GM04503 (cell line): ENCODE results near the gene FXYD7.
"Not testable (repeated sequence)": the region's sequence is repeated elsewhere in the genome, so short reads cannot be mapped to it uniquely, and the experiment has no call there.

Source experiments
- DNase-seq: peaks from one replicate; pipeline ENCODE4 v3.0.0-alpha.2; 2012; ENCODE audit warnings: low read depth

The FXYD7 gene, protein sequence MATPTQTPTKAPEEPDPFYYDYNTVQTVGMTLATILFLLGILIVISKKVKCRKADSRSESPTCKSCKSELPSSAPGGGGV

DNA sequence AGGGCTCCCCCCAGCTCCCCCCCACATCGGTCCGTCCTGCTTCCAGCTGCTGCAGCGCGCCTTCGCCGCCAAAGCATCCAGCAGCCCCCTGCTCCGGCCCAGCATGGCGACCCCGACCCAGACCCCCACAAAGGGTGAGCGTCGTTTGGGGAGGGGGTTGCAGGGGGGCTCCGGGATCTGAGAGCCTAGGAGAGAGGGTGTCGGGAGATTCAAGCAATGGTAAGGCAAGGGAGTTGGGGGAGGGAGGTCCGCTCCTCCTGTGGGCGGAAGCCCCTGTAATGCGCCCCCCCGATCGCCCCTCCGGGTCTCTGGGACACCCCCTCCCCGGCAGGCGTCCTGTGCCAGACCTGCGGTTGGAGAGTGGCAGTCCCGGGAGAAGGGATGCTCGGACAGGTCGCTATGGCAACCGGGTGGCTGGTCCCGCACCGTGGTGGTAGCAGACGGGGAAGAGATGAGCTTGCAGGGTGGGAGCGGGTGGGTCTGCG, at the start of gene FXYD7:
Gene FXYD7 (plus strand): TSS at position 25 of the 485 bp plus-strand sequence. CDS start 79 bp downstream, at position 104.
- no peak for DNase-seq

DNA sequence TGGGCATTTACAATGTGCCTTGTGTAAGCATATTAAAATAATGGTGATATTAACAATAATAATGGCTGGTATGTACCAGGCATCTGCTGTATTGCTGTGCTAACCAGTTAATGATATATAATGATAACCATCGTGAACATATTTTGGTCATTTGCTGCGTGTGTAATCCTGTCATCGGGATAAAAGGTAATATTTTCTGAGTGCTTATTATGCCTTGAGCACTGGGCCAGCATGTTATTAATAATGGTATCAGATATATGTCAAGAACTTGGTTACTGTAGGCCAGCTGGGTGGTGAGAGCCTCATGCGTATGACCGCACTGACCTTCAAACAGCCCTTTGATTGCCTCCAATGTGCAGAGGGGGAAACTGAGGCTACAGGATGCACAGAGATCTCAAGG, 49.6 kb upstream of the FXYD7 start:
- DNase-seq, result no peak

DNA sequence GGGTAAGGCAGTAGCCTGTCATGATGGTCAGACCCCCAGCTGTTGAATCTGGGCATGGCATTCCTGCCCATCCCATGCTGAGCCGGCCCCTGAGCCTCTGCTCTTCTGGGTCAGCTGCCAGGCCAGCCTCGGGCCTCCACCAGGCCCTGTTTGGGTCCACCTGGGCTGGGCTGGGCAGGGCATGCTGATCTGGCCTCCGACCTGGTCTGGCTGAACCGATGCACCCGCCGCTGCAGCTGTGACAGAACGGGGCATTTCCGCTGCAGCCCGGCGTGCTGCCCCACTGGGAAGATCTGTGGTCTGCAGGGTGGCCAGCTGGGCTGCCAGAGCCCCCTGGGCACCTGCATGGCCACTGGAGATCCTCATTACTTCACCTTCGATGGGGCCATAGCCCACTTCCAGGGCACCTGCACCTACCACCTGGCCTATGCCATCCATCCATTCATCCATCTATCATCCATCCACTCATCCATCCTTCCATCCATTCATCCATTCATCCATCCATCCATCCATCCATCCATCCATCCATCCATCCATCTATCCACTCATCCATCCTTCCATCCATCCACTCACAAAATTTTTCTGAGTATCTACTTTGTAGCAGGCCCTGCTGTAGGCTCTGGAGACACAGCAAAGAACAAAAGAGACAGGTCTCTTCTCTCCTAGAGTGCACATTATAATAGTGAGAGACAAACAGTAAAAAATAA, 49.0 kb upstream of the FXYD7 start:
- DNase-seq, result no peak

DNA sequence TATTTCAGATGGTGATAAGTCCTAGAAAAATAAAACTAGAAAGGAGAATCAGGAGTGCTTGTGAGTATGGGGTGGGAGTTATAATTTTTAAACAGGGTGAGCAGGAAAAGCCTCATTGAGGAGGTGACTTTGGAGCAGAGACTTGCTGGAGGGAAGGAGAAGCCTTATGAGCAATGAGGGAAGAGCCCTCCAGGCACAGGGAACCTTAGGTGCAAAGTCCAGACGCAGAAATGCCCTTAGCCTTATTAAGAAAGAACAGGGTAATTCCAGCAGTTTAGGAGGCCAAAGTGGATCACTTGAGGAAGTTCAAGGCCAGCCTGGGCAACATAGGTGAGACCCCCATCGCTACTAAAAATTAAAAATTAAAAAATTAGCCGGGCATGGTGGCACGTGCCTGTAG, 48.4 kb upstream of the FXYD7 start:
- DNase-seq, result no peak

DNA sequence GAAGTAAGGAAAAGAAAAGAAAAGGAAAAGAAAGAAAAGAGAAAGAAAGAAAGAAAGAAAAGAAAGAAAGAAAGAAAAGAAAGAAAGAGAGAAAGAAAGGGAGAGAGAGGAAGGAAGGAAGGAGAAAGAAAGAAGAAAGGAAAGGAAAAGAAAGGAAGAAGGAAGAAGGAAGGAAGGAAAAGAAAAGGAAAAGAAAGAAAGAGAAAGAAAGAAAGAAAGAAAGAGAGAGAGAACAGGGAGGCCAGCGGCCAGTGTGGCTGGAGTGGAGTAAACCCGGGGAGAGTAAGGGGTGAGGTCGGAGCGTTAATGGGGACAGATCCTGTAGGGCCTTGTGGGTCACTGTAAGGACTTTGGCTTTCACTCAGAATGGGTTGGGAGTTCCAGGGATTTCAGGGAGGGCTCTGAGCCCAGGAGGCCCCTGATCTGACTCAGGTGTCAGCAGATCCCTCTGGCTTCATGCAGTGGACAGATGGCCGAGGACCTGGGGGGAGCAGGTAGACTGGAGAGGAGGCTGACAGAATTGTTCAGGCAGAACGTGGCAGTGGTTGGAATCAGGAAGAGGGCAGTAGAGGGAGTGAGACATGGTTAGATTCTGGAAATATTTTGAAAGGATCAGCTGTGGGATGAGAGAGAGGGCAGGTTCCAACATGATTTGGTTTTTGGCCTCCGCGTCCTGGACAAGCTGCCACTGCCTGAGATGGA, 47.2 kb upstream of the FXYD7 start:
- DNase-seq, result no peak

DNA sequence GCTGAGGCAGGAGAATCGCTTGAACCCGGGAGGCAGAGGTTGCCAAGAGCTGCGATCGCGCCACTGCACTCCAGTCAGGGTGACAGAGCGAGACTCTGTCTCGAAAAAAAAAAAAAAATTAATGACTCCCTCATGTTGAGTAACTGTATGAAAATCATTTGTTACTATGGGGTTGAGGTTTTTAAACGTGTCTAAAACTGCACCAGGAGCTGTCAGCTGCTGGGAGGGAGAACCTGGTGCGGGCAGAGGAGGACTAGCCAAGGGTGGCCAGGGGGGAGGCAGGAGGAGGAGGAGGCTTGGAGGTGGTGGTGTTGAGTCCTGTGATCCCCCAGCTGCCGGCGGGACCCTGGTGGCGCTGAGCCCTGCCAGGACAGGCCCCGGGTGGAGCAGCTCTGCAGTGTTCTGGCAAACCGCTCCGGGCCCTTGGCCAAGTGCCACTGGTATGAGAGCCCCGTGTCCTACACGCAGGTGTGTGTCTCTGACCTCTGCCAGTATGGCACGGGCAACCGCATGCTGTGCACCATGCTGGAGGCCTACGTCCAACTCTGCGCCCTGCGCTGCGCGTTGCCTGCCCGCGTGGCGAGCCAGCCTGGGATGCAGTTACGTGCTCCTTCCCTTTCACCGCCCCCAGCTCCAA, 44.5 kb upstream of the FXYD7 start:
- DNase-seq, result no peak

DNA sequence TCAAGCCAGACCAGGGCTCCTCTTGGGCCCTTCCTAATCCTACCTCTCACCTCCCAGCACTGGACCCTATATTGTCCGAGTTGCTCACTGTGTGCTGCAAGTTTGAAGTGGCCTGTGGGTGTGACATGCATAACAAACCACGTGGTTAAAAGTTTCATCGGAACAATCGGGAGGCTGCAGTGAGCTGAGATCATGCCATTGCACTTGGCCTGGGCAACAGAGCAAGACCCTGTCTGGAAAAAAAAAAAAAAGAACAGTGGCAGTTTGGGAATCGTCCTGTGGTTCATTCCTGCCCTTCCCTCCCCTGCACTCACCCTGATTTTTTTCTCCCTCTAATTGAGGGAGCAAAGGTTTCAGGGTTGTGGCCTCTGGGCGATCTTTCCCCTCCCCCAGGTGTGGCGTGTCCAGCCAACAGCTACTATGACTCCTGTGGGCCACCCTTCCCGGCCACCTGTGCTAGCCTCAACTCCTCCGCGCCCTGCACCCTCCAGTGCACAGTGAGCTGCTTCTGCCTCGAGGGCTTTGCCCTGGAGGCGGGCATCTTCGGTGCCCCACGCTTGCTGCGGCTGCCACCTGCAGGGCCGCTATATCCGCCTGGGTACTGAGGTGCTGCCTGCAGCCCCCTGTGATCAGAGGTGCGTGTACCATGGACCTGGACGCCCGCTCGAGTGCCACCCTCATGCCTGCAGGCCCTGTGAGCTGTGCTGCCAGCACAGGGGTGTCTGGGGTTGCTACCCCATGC, 43.7 kb upstream of the FXYD7 start:
- DNase-seq, result no peak

DNA sequence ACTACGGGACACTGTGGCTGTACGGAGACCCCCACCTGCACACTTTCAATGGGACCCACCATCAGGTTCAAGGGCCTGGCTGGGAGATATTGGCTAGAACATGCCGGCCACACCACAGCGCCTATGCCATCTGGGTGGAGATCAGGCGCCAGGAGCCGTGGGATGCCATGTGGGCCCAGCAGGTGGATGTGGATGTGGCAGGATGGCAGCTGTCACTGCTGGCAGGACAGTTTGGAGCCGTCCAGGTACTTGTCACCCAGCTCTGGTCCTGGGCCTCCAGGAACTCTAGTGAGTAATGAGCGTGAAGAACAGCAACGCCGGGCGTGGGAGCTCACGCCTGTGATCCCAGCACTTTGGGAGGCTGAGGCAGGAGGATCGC, 43.2 kb upstream of the FXYD7 start:
- no peak for DNase-seq

DNA sequence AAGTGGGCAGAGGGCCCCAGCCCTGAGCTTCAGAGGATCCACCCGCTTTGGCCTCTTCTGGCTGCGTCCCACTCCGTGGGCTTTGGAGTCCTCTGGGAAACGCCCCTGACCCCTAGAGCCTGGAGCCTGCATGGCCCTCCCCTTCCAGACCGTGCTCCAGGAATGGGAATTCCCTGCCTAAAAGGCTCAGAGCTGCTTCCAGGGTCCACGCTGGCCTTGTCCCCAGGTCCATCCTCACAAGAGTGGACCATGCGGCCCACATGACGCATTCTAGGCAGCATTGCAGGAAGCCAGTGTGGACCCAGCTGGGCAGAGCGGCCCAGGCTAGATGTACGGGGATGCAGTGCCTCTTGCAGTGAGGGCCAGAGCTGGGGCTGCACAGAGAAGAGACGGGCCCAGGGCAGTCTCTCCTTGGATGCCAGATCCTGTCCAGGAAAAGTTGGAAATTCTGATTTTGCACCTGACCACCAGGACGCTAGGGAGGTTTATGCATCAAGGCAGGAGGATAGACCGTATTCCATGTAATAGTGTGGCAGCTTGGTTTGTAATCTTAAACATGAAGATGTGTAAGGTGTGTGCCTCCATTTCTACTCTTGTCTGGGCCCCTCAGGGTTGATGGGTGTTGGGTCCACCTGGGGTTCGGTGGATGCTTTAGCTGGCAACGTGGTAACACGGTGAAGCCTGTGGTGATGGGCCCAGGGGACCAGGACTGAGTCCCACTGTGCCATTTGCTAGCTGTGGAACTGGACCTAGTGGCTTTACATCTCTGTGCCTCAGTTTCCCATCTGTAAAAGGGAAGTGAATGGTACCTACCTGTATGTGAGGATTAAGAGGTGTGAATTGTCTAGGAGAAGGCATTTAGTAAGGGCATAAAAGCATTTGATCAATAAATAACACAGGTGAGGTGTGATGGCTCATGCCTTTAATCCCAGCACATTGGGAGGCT, 42.2 kb upstream of the FXYD7 start:
- no peak for DNase-seq

DNA sequence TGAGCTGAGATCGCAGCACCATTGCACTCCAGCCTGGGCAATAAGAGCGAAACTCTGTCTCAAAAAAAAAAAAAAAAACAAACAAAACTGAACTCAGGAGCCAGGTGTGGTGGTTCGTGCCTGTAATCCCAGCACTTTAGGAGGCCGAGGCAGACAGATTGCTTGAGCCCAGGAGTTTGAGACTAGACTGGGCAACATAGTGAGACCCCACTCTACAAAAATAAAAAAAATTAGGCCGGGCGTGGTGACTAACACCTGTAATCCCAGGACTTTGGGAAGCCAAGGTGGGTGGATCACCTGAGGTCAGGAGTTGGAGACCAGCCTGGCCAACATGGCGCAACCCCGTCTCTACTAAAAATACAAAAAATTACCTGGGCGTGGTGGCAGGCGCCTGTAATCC, 41.1 kb upstream of the FXYD7 start:
- not testable (repeated sequence) for DNase-seq

DNA sequence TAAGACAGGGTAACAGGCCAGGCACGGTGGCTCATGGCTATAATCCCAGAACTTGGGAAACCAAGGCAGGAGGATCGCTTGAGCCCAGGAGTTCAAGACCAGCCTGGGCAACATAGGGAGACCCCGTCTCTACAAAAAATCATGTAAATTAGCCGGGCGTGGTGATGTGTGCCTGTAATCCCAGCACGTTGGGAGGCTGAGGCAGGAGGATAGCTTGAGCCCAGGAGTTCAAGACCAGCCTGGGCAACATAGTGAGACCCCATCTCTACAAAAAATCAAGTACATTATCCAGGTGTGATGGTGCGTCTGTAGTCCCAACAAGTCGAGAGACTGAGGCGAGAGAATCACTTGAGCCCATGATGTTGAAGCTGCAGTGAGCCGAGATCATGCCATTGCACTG, 39.4 kb upstream of the FXYD7 start:
- not testable (repeated sequence) for DNase-seq

DNA sequence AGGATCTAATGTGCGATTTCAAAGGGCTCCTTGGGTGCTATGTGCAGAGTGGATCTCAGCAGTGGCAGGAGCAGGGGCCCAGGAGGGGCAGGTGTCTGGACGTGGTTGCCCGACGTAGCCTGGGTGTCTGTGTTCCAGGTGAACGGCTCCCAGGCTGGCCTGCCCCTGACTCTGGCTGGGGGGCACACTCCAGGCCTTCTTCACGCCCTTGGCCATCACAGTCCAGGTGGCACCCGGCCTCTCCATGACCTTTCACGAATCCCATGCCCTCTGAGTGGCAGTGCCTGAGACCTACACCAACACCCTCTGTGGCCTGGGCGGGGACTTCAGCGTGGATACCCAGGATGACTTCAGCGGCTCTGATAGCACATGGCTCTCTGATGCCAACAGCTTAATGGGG, 38.7 kb upstream of the FXYD7 start:
- no peak for DNase-seq

DNA sequence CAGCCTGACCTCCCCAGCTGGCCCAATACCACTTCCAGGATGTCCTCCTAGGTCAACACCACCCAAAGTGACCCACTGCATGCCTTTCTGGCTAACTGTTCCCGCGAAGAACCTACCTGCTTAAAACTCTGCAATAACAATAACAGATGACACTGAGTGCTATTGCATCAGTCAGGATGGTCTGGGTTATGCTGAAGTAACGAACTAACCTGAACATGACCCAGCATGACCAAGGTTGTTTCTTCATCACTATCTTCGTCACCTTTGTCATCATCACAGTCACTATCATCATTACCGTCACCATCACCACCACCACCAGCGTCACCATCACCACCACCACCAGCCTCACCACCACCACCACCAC, 38.0 kb upstream of the FXYD7 start:
- no peak for DNase-seq

DNA sequence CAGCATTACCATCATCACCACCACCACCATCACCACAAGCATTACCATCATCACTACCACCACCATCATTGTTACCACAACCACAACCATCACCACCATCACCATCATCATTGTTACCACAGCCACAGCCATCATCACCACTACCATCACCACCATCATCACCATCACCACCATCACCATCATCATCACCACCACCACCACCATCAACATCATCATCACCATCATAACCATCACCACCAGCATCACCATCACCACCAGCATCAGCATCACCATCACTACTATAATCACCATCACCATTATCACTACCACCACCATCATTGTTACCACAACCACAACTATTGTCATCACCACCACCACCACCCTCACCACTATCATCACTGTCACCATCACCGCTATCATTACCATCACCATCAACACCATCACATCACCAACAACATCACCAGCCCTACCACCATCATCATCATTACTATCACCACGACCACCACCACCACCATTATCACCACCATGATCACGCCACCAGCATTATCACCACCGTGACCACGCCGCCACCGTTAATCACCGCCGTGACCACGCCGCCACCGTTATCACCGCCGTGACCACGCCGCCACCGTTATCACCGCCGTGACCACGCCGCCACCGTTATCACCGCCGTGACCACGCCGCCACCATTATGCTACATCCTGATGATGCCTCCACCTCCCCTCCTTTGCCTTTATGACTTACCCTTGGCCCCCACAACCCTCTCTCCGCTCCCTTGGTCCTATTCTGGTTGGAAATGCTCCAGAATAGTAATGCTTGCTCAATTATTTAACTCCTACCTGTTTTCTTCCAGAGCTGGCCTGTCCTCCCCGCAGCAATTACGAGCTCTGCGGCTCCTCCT, 37.4 kb upstream of the FXYD7 start:
- DNase-seq, result no peak

DNA sequence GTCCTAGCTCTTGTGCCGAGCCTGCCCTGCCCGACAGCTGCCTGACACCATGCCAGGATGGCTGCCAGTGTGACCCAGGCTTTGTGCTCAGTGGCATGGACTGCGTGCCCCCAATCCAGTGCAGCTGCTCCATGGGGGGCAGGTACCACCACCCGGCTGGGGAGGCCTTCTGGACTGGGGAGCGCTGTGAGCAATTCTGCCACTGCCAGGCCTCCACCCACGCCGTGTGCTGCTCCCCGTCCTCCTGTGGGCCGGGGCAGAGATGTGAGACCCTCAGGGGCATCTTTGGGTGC, 36.8 kb upstream of the FXYD7 start:
- no peak for DNase-seq

DNA sequence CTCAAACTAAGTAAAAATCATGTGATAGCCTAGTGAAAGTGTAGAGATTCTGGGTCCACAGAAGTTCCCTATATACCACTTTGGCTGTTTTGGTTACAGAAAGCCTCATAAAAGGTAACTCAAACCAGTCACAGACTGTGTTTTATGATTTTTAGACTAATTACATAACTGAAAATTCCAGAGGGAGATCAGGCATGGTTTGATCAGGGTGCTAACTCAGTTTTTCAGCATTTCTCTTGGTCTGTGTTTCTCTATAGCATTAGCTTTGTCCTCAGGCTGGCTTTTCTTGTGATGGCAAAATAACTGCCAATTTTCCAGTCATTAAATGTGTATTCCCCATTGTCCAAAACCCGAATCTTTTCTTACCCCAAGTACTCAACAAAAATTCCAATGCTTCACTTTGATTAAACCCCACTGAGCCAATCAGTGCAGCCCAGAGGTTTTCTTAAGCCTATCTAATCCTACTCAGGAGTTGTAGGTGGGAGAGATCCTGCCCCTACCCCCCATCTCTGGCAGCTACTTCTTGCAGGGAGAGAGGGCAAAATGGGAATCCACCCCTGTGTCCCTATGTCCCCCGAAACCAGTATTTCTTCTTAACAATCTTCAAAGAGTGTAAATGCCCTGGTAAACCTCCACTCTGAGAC, 36.0 kb upstream of the FXYD7 start:
- no peak for DNase-seq

DNA sequence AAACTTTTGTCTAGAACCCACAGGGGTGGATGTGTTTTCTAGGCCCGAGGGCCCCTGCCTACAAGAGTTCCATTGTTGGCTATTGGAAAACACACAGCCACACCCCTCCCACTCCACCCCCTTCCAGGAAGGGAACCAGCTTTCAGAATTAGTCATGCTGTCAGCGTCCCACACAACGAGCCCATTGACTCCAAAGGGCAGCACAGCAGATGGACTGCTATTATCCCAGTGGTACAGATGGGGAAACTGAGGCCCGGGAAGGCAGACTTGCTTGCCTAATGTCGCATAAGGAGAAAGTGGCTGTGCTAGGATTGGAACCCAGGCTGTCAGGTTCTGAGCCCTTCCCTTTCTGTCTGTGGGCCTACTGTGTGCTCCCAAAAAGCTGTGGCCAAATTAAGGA, 35.5 kb upstream of the FXYD7 start:
- no peak for DNase-seq

DNA sequence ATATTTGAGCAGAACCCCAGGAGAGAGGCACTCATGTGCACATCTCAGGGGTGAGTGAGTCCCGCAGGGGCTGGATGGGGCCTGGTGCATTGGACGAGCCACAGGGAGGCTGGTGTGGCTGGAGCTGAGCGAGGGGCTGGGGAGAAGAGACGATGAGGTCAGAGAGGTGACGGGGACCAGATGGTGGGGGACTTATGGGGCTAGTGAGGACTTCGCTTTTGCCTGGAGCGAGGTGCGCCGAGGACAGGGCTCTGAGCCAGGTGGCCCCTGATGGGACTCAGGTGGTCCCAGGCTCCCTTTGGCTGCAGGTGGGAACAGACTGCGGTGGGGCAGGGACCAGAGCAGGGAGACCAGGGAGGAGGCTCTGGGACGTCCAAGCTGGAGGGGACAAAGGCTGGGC, 34.3 kb upstream of the FXYD7 start:
- DNase-seq, result no peak

DNA sequence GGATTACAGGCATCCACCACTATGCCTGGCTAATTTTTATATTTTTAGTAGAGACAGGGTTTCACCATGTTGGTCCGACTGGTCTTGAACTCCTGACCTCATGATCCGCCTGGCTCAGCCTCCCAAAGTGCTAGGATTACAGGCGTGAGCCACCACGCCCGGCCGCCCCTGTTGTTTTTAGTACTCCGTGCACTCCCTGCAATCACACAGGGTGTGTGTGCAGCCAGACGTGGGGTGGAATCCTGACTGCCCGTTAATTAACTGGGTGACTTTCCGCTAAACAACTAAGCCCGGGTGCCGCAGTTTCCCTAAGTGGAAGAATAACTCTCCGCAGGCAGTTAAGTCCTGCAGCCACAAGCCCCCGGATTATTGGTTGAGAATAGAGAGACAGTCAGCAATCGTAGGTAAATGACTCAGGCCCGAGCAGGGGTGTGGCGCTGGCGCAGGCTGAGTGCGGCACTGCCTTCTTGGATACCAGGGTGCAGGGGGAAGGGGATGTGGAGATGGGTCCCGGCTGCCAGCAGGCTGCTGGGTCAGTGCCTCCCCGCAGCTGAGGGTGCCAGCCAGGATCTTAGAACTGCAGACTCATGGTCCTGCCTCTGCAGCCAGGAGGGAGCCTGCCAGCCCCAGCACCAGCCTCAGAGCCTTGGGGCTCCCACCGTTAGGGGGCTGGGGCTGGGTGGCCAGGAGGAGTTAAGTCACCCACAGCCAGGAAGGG, 33.5 kb upstream of the FXYD7 start:
- no peak for DNase-seq
